ENCODE data around the gene OGA.

GRCh38 chr10:101816913-101817336 is 1.3 kb downstream of the OGA start:
- TF ChIP-seq CTCF (IDR thresholded peaks at IDR 0.05; ENCODE audit: poor library complexity) (no peak), EZH2 (IDR thresholded peaks at IDR 0.05; ENCODE audit: borderline replicate concordance) (no peak), EZH2phosphoT487 (IDR thresholded peaks at IDR 0.05; ENCODE audit: low read depth, severe bottlenecking, unreplicated experiment) (no peak)
